OCI-LY1 (cell line): ENCODE data around the gene ZSCAN31.

Experiments
- H2AFZ ChIP-seq: fragments of 200-600 bp; sonication (generic), shearing (Covaris generic); 2 replicates; pipeline ENCODE4 v1.6.0; 2014; ENCODE audit warnings: antibody characterized with exemption, mild to moderate bottlenecking, low read length
- H3F3A ChIP-seq: fragments of 200-600 bp; sonication (generic), shearing (Covaris generic); 2 replicates; pipeline ENCODE4 v1.6.0; 2014; ENCODE audit warnings: mild to moderate bottlenecking, antibody characterized with exemption, low read length, moderate library complexity; ENCODE audit not compliant: insufficient read depth
- H3K27ac ChIP-seq: fragments of 200-600 bp; sonication (generic); 2 replicates; pipeline ENCODE4 v1.5.1; 2014; ENCODE audit warnings: low read length, mixed run types, mild to moderate bottlenecking, low read depth; ENCODE audit not compliant: poor library complexity, severe bottlenecking
- H3K27me3 ChIP-seq: fragments of 200-600 bp; sonication (generic); 2 replicates; pipeline ENCODE4 v1.6.0; 2014; ENCODE audit warnings: antibody characterized with exemption, mild to moderate bottlenecking, low read length, moderate library complexity; ENCODE audit not compliant: insufficient read depth
- H3K36me3 ChIP-seq: fragments of 200-600 bp; sonication (generic); 2 replicates; pipeline ENCODE4 v1.6.1; 2014; ENCODE audit warnings: mild to moderate bottlenecking, antibody characterized with exemption, low read length, moderate library complexity, mixed read lengths; ENCODE audit not compliant: insufficient read depth
- H3K4me1 ChIP-seq: fragments of 200-600 bp; sonication (generic); 2 replicates; pipeline ENCODE4 v1.5.1; 2014; ENCODE audit warnings: mild to moderate bottlenecking, low read length, moderate library complexity; ENCODE audit not compliant: insufficient read depth, severe bottlenecking
- H3K4me2 ChIP-seq: fragments of 200-600 bp; sonication (generic), shearing (Covaris generic); 2 replicates; pipeline ENCODE4 v1.6.1; 2014; ENCODE audit warnings: low read length
- H3K4me3 ChIP-seq: fragments of 200-600 bp; sonication (generic); 2 replicates; pipeline ENCODE4 v1.5.1; 2014; ENCODE audit warnings: low read length, low read depth, mild to moderate bottlenecking, mixed read lengths; ENCODE audit not compliant: poor library complexity, severe bottlenecking
- H3K79me2 ChIP-seq: fragments of 200-600 bp; shearing (Covaris generic); 2 replicates; pipeline ENCODE4 v1.6.1; 2016; ENCODE audit warnings: mixed run types, low read length, mixed read lengths; ENCODE audit not compliant: insufficient read depth
- H3K9ac ChIP-seq: fragments of 200-600 bp; sonication (generic), shearing (Covaris generic); 2 replicates; pipeline ENCODE4 v1.6.1; 2014; ENCODE audit warnings: mild to moderate bottlenecking, low read length, mixed read lengths
- H3K9me2 ChIP-seq: fragments of 200-600 bp; sonication (generic), shearing (Covaris generic); 2 replicates; pipeline ENCODE4 v1.6.1; 2014; ENCODE audit warnings: low read depth, mild to moderate bottlenecking, low read length, mixed read lengths
- H3K9me3 ChIP-seq: fragments of 200-600 bp; shearing (Covaris generic); 2 replicates; pipeline ENCODE4 v1.6.1; 2014; ENCODE audit warnings: low read length, mixed read lengths
- H4K20me1 ChIP-seq: fragments of 200-600 bp; sonication (generic), shearing (Covaris generic); 2 replicates; pipeline ENCODE4 v1.6.0; 2016; ENCODE audit warnings: mild to moderate bottlenecking, low read length; ENCODE audit not compliant: insufficient read depth
- EZH2 ChIP-seq: fragments of 200-600 bp; sonication (generic), shearing (Covaris generic); IDR thresholded peaks from 2 replicates; pipeline ENCODE4 v1.8.0; 2017; ENCODE audit warnings: borderline replicate concordance, mixed run types, mild to moderate bottlenecking, antibody characterized with exemption, low read length, moderate library complexity, mixed read lengths
- TF ChIP-seq, protein P1 (sequence below): fragments of 200-600 bp; sonication (generic), shearing (Covaris generic); IDR thresholded peaks from 2 replicates; pipeline ENCODE4 v1.5.1; 2017; ENCODE audit warnings: mild to moderate bottlenecking, antibody characterized with exemption, low read length, moderate library complexity, mixed read lengths

The ZSCAN31 gene

GRCh38 chr6:28353356-28353755 lies 17.4 kb upstream of the ZSCAN31 start:
- H3K27ac ChIP-seq: no peak overlapping the region
- no peak overlapping the region for H2AFZ ChIP-seq
- no peak overlapping the region for H3K9ac ChIP-seq
- H3K27me3 ChIP-seq: no peaks in the 10 kb centered on the region
- H3F3A ChIP-seq: no peaks in the 10 kb centered on the region
- no peaks in the 10 kb centered on the region for H4K20me1 ChIP-seq
- peaks cover 16% of the 10 kb centered on the region for H3K79me2 ChIP-seq
- peaks cover 8% of the 10 kb centered on the region; the same call in 1 of the 2 replicates for H3K9me3 ChIP-seq
- H3K9me2 ChIP-seq: no peaks in the 10 kb centered on the region
- H3K36me3 ChIP-seq: peaks cover 20% of the 10 kb centered on the region
- no peak overlapping the region for H3K4me3 ChIP-seq
- H3K4me2 ChIP-seq: no peak overlapping the region
- no peak for TF ChIP-seq EZH2
- TF ChIP-seq, protein P1, sequence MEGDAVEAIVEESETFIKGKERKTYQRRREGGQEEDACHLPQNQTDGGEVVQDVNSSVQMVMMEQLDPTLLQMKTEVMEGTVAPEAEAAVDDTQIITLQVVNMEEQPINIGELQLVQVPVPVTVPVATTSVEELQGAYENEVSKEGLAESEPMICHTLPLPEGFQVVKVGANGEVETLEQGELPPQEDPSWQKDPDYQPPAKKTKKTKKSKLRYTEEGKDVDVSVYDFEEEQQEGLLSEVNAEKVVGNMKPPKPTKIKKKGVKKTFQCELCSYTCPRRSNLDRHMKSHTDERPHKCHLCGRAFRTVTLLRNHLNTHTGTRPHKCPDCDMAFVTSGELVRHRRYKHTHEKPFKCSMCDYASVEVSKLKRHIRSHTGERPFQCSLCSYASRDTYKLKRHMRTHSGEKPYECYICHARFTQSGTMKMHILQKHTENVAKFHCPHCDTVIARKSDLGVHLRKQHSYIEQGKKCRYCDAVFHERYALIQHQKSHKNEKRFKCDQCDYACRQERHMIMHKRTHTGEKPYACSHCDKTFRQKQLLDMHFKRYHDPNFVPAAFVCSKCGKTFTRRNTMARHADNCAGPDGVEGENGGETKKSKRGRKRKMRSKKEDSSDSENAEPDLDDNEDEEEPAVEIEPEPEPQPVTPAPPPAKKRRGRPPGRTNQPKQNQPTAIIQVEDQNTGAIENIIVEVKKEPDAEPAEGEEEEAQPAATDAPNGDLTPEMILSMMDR: no peak
- H3K4me1 ChIP-seq: peaks cover 30% of the 10 kb centered on the region

DNA sequence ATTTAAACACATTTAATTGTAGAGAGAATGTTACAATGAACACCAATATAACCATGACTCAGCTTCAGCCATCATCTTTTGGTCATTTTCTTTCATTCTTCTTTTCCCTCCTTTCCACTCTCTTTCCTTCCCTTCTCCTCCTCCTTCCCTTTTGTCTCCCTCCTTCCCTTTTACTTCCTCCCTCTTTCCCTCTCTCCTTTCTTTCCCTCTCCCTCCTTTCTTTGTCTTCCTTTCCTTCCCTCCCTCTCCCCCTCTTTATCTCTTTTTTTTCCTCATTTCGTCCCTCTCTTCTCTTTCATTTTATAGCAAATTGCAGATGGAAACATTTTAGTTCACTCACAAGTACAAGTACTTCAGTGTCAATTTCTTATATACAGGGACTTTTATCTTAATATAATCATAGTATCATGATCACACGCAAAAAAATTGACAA lies 15.6 kb upstream of the ZSCAN31 start:
- Histone ChIP-seq H3K79me2 (peaks cover 16% of the 10 kb centered on the region), H3K4me3 (peak overlapping the region; percentile 92), H3K4me2 (peak overlapping the region; percentile 94)

DNA sequence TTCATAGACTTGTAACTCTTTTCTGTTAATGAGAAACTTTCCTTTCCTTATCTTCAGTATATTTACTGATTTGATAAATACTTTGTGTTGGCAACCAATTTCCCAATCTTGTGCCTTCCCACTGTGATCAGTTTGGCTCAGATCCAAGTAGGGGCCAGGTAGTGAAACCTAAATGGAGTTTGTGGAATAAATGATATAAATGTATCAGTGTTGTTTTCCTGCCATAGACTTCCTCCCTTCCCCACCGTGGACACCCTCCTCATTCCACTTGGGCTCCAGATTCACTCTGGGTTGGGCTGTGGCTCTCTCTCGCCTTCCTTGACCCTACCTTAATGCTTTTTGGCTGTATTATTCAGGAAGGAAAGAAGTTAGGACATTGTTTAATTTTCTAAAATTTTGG lies 15.1 kb upstream of the ZSCAN31 start:
- Histone ChIP-seq H3K4me2 (peak overlapping the region; percentile 94), H3K27ac (peak overlapping the region; percentile 1), H3K4me3 (peak overlapping the region; percentile 92), H3F3A (no peaks in the 10 kb centered on the region), H3K9me2 (no peaks in the 10 kb centered on the region), H3K9me3 (peaks cover 8% of the 10 kb centered on the region; the same call in 1 of the 2 replicates), H3K4me1 (peaks cover 27% of the 10 kb centered on the region), H3K36me3 (peaks cover 20% of the 10 kb centered on the region), H4K20me1 (no peaks in the 10 kb centered on the region), H3K79me2 (peaks cover 16% of the 10 kb centered on the region), H2AFZ (no peak overlapping the region), H3K27me3 (no peaks in the 10 kb centered on the region), H3K9ac (peak overlapping the region; percentile 87)
- TF ChIP-seq, protein P1: no peak
- TF ChIP-seq EZH2: no peak

More for the DNA sequence above, 15.6 kb upstream of the ZSCAN31 start:
- Histone ChIP-seq H2AFZ (no peak overlapping the region), H3K27me3 (no peaks in the 10 kb centered on the region), H3F3A (no peaks in the 10 kb centered on the region), H3K27ac (no peak overlapping the region), H3K9me3 (peaks cover 8% of the 10 kb centered on the region; the same call in 1 of the 2 replicates), H4K20me1 (no peaks in the 10 kb centered on the region), H3K36me3 (peaks cover 20% of the 10 kb centered on the region), H3K9me2 (no peaks in the 10 kb centered on the region), H3K4me1 (peaks cover 30% of the 10 kb centered on the region), H3K9ac (no peak overlapping the region)
- TF ChIP-seq EZH2: no peak
- TF ChIP-seq, protein P1: no peak
